Measurements from ENCODE around the gene CACNB4.
A peak's percentile ranks its signal among the peaks of the same experiment; 100 is the strongest.

CACNB4 gene

DNA sequence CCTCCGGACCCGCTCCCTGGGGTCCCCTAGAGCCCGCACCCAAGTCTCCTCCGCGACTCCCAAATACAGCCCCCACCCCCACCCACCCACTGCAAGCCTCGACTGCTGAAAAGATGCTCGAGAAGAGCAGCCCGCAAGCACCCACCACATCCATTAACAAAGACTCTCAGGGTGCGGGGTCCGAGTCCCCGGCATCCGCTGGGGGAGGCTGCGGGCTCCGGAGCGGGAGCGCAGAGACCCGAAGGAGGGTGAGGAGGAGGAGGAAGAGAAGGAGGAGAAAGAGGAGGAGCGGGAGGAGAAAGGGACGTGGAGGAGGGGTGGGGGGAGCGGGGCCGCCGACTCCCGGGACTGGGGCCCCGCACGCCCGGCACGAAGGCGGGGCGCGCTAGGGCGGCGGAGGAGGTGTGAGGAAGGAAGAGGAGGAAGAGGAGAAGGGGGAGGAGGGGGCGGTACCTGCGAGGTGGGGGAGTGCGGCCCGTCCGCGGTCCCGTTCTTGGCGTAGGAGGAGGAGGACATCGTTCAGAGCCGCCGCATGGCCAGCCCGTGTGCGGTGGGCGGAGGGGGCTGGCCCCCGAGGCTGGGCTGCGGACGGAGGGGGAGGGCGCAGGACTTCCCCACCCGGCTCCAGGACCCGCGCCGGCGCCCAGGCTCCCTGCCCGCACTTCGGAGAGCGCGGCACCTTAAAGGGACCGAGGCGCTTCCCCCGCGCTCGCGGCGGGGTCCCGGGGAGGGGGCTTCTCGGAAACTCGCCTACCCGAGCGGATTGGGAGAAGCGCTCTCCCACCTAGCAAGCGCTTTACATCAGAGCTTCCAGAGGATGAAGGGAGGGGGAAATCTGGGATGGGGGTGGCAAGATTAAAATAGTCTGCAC, at the start of gene CACNB4:
CACNB4 (minus strand) TSS at position 549 of the 871 bp plus-strand sequence.
- Histone ChIP-seq H3K36me3 (no peaks in the 10 kb centered on the region), H3K9me3 (ENCODE audit: severe bottlenecking) (no peaks in the 10 kb centered on the region), H3K27me3 (ENCODE audit: insufficient read depth, low read depth, severe bottlenecking) (no peaks in the 10 kb centered on the region), H3K27ac (no peak within 1 kb of the TSS), H3K4me3 (ENCODE audit: low read depth, low read length) (peak within 1 kb of the TSS; percentile 83)
- peak; percentile 27 for DNase-seq
- TF ChIP-seq, protein P1, sequence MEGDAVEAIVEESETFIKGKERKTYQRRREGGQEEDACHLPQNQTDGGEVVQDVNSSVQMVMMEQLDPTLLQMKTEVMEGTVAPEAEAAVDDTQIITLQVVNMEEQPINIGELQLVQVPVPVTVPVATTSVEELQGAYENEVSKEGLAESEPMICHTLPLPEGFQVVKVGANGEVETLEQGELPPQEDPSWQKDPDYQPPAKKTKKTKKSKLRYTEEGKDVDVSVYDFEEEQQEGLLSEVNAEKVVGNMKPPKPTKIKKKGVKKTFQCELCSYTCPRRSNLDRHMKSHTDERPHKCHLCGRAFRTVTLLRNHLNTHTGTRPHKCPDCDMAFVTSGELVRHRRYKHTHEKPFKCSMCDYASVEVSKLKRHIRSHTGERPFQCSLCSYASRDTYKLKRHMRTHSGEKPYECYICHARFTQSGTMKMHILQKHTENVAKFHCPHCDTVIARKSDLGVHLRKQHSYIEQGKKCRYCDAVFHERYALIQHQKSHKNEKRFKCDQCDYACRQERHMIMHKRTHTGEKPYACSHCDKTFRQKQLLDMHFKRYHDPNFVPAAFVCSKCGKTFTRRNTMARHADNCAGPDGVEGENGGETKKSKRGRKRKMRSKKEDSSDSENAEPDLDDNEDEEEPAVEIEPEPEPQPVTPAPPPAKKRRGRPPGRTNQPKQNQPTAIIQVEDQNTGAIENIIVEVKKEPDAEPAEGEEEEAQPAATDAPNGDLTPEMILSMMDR (IDR thresholded peaks at IDR 0.05; ENCODE audit: low read depth, low read length): no peak

DNA sequence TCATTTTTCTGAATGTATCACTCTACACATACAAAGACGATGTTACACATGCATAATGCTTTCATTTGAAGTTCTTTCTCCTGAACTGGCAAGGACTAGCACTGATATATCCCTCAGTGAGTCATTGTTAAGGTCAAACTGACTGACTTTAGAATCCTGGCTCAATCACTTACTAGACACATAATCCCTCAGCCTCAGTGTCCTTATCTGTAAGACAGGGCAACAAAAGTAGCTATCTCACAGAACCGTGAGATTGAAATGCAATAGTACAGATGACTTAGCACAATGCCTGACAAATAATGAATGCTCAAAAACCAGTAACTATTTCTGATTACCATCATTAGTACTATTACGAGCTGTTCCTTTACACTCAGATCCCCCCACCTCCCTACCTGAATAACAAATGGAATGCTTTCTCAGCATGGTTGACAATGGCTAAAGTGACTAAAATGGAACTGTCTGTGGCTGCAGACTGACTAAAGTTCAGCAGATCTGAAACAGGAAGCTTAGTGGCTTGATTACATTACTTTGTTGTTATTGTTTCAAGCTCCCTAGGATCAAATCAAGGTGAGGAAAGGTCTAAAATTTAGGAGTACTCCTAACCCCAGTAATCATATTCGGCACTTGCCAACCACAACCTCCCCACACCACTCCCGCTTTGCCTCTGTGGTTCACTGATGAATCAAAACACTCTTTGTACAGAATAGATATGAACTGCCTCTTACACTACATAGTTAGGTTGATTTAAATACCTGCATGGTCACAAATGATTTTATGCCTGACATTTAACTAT, 35.8 kb upstream of the CACNB4 start:
- Histone ChIP-seq H3K27ac (no peak overlapping the region), H3K4me3 (ENCODE audit: low read depth, low read length) (no peak overlapping the region), H3K9me3 (ENCODE audit: severe bottlenecking) (no peaks in the 10 kb centered on the region), H3K36me3 (no peaks in the 10 kb centered on the region), H3K27me3 (ENCODE audit: insufficient read depth, low read depth, severe bottlenecking) (no peaks in the 10 kb centered on the region)
- no peak for DNase-seq
- TF ChIP-seq, protein P1 (IDR thresholded peaks at IDR 0.05; ENCODE audit: low read depth, low read length): no peak

DNA sequence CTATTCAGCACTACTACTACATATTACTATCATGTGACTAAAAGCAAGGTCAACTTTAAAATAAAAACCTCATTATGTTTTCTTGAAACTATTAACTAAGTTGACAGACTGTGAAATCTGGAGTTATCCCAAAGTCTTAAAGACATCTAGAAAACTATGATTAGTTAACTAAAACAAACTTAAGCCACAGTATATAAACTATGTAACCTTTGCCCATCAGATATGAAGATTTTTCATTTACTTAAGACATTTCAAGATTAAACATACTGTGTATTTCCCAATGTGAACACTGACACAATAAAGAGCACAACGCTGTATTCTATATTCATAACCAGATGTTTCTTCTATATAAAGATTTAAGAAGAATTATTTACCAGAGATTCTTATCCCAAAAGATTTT, 33.5 kb upstream of the CACNB4 start:
- H3K27ac ChIP-seq: no peak overlapping the region
- no peaks in the 10 kb centered on the region for H3K9me3 ChIP-seq (ENCODE audit: severe bottlenecking)
- no peaks in the 10 kb centered on the region for H3K27me3 ChIP-seq (ENCODE audit: insufficient read depth, low read depth, severe bottlenecking)
- H3K4me3 ChIP-seq (ENCODE audit: low read depth, low read length): no peak overlapping the region
- DNase-seq: no peak
- no peaks in the 10 kb centered on the region for H3K36me3 ChIP-seq
- TF ChIP-seq, protein P1 (IDR thresholded peaks at IDR 0.05; ENCODE audit: low read depth, low read length): no peak

DNA sequence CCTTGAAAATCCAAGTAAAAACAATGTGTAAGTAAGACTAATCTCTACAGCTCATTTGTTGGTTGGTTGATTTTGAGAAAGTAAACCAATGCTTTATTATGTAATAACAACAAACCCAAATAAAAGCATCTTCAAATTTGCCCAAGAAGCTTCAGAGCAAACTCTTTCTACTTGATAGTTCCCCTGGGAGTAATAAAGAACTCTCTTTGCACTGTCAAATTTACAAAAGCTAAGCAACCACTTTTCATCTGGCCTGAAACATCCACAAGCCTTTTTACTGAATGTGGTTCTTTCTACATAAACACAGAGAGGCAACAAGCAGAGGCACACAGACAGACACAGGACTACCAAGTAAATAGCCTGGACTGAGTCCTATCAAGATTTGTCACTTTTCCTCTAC, 28.8 kb upstream of the CACNB4 start:
- no peak for DNase-seq
- Histone ChIP-seq H3K27ac (no peak overlapping the region), H3K4me3 (ENCODE audit: low read depth, low read length) (no peak overlapping the region), H3K36me3 (no peaks in the 10 kb centered on the region), H3K9me3 (ENCODE audit: severe bottlenecking) (no peaks in the 10 kb centered on the region), H3K27me3 (ENCODE audit: insufficient read depth, low read depth, severe bottlenecking) (no peaks in the 10 kb centered on the region)
- TF ChIP-seq, protein P1 (IDR thresholded peaks at IDR 0.05; ENCODE audit: low read depth, low read length): no peak

DNA sequence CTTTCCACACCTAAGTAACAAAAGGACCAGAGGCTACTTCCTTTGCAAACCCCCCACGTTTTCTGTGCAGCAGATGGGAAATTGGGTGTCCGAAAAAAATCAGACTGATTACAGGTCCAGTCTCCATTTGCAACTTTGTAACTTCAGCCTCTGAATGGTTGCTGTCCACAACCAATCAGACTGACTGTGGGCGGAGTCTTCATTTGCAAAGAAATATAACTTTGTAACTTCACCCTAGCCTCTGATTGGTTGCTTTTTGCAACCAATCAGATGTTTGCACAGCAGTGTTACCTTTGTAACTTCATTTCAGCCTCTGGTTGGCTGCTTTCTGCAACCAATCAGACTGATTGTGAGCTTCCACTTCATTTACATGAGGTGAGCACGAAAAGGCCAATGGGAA, 27.8 kb upstream of the CACNB4 start:
- H3K36me3 ChIP-seq: no peaks in the 10 kb centered on the region

More for the DNA sequence above, 27.8 kb upstream of the CACNB4 start:
- DNase-seq: no peak
- H3K4me3 ChIP-seq (ENCODE audit: low read depth, low read length): no peak overlapping the region
- no peaks in the 10 kb centered on the region for H3K27me3 ChIP-seq (ENCODE audit: insufficient read depth, low read depth, severe bottlenecking)
- TF ChIP-seq, protein P1 (IDR thresholded peaks at IDR 0.05; ENCODE audit: low read depth, low read length): no peak
- H3K27ac ChIP-seq: no peak overlapping the region
- H3K9me3 ChIP-seq (ENCODE audit: severe bottlenecking): no peaks in the 10 kb centered on the region

Data from WERI-Rb-1 (cell line).